Subcutaneous adipose tissue (tissue), 4 donors: ENCODE data around the gene UGT2B11. TPM values are rescaled to one million over a fixed set of nuclear protein-coding genes. Genes with fewer than 3 reads are reported as not detected.

Source experiments
- CTCF ChIP-seq: fragments of 450-650 bp; IDR thresholded peaks from one replicate; pipeline ENCODE4 v1.5.1; 2016; ENCODE audit warnings: low read depth, mild to moderate bottlenecking, control low read depth, antibody characterized with exemption, moderate library complexity
- total RNA-seq, 4 donors: library from RNA; depleted of rRNA; stranded (reverse); fragments of >200 nt; gene quantifications; one replicate each; pipeline ENCODE4 v1.1.0, GENCODE V29; 2016

The UGT2B11 gene
- total RNA-seq, 4 donors from 2014 or later, result not detected

GRCh38 chr4:69167300-69167699 lies 47.2 kb downstream of the UGT2B11 start:
- no peak for TF ChIP-seq CTCF

- TF ChIP-seq CTCF, result no peak
Measured at GRCh38 chr4:69156913-69157312, 57.6 kb downstream of the UGT2B11 start.

- TF ChIP-seq CTCF, result no peak
Measured at GRCh38 chr4:69154021-69154420, 60.5 kb downstream of the UGT2B11 start.

Other genes starting within 250 kb of the UGT2B11 start
- not detected for gene UGT2B7, start 118.3 kb downstream of the UGT2B11 start, total RNA-seq
- not detected for gene UGT2B28, start 65.7 kb upstream of the UGT2B11 start, total RNA-seq